Measurements from ENCODE around the gene TFB2M. TPM values are rescaled to one million over a fixed set of nuclear protein-coding genes. Genes with fewer than 3 reads are reported as not detected.

The TFB2M gene
- total and polyA plus RNA-seq, 10 of the 15 experiments (the other 5 are each of a cell fraction or from before 2014, with no cell fraction given), result 25.2 to 66.0 (median 36.1) TPM

DNA sequence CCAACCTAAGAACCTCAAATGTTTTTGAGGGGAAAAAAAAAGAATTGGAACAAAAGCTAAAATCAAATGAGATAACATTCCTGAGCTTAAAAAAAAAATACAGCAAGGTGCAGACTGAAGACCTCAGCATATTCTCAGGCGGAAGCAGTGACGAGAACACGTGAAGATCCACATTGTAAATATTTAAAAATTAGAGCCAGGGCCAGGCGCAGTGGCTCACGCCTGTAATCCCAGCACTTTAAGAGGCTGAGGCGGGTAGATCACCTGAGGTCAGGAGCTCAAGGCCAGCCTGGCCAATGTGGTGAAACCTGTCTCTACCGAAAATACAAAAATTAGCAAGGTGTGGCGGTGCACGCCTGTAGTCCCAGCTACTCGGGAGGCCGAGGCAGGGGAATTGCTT is 15.7 kb downstream of the TFB2M start (continued):
- TF ChIP-seq, protein P1, sequence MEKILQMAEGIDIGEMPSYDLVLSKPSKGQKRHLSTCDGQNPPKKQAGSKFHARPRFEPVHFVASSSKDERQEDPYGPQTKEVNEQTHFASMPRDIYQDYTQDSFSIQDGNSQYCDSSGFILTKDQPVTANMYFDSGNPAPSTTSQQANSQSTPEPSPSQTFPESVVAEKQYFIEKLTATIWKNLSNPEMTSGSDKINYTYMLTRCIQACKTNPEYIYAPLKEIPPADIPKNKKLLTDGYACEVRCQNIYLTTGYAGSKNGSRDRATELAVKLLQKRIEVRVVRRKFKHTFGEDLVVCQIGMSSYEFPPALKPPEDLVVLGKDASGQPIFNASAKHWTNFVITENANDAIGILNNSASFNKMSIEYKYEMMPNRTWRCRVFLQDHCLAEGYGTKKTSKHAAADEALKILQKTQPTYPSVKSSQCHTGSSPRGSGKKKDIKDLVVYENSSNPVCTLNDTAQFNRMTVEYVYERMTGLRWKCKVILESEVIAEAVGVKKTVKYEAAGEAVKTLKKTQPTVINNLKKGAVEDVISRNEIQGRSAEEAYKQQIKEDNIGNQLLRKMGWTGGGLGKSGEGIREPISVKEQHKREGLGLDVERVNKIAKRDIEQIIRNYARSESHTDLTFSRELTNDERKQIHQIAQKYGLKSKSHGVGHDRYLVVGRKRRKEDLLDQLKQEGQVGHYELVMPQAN (conservative IDR thresholded peaks at IDR 0.05), result no peak
- no peak for TF ChIP-seq POU2F2 (IDR thresholded peaks at IDR 0.05; ENCODE audit: borderline replicate concordance, low read depth, low read length)
- TF ChIP-seq, protein P2, sequence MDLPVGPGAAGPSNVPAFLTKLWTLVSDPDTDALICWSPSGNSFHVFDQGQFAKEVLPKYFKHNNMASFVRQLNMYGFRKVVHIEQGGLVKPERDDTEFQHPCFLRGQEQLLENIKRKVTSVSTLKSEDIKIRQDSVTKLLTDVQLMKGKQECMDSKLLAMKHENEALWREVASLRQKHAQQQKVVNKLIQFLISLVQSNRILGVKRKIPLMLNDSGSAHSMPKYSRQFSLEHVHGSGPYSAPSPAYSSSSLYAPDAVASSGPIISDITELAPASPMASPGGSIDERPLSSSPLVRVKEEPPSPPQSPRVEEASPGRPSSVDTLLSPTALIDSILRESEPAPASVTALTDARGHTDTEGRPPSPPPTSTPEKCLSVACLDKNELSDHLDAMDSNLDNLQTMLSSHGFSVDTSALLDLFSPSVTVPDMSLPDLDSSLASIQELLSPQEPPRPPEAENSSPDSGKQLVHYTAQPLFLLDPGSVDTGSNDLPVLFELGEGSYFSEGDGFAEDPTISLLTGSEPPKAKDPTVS (IDR thresholded peaks at IDR 0.05; ENCODE audit: low read depth, low read length), result no peak
- no peak for TF ChIP-seq CBFB (IDR thresholded peaks at IDR 0.05; ENCODE audit: low read depth)
- TF ChIP-seq, protein P3, sequence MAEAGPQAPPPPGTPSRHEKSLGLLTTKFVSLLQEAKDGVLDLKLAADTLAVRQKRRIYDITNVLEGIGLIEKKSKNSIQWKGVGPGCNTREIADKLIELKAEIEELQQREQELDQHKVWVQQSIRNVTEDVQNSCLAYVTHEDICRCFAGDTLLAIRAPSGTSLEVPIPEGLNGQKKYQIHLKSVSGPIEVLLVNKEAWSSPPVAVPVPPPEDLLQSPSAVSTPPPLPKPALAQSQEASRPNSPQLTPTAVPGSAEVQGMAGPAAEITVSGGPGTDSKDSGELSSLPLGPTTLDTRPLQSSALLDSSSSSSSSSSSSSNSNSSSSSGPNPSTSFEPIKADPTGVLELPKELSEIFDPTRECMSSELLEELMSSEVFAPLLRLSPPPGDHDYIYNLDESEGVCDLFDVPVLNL (IDR thresholded peaks at IDR 0.05; ENCODE audit: low read depth, low read length), result no peak
- no peak for TF ChIP-seq MEF2A (IDR thresholded peaks at IDR 0.05; ENCODE audit: insufficient read depth, low read depth, low read length)
- TF ChIP-seq, protein P4, sequence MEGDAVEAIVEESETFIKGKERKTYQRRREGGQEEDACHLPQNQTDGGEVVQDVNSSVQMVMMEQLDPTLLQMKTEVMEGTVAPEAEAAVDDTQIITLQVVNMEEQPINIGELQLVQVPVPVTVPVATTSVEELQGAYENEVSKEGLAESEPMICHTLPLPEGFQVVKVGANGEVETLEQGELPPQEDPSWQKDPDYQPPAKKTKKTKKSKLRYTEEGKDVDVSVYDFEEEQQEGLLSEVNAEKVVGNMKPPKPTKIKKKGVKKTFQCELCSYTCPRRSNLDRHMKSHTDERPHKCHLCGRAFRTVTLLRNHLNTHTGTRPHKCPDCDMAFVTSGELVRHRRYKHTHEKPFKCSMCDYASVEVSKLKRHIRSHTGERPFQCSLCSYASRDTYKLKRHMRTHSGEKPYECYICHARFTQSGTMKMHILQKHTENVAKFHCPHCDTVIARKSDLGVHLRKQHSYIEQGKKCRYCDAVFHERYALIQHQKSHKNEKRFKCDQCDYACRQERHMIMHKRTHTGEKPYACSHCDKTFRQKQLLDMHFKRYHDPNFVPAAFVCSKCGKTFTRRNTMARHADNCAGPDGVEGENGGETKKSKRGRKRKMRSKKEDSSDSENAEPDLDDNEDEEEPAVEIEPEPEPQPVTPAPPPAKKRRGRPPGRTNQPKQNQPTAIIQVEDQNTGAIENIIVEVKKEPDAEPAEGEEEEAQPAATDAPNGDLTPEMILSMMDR (IDR thresholded peaks at IDR 0.05 in 2 of 3, conservative IDR thresholded peaks at IDR 0.05 in 1 of 3; ENCODE audit: control insufficient read depth in 2 of 3, extremely low read depth in 1 of 3, insufficient read depth in 1 of 3, low read depth in 3 of 3, low read length in 3 of 3), result no peak
- no peak for TF ChIP-seq POLR2A (IDR thresholded peaks at IDR 0.05; ENCODE audit: low read depth, low read length)
- TF ChIP-seq SMARCA5 (IDR thresholded peaks at IDR 0.05), result no peak
- TF ChIP-seq TCF7 (IDR thresholded peaks at IDR 0.05; ENCODE audit: borderline replicate concordance), result no peak
- TF ChIP-seq ZNF384 (IDR thresholded peaks at IDR 0.05; ENCODE audit: borderline replicate concordance, low read depth, low read length), result no peak
